Tibial nerve (tissue), 4 donors: ENCODE results near the gene RNF7.

Source experiments
- EP300 ChIP-seq, 2 donors: sonication (generic); formaldehyde crosslinking; IDR thresholded peaks; one replicate each; pipeline ENCODE4 v1.6.1; 2017; ENCODE audit warnings: antibody characterized with exemption in 2 of 2, mild to moderate bottlenecking in 1 of 2
- POLR2A ChIP-seq, 2 donors: fragments of 450-650 bp; IDR thresholded peaks; one replicate each; pipeline ENCODE4 v1.6.1; 2017; ENCODE audit warnings: antibody characterized with exemption in 2 of 2, mild to moderate bottlenecking in 2 of 2, moderate library complexity in 2 of 2
- TF ChIP-seq, protein P1 (sequence below), 5 experiments: fragments of 200-600 bp in 3 of 5; fragments of 450-650 bp in 2 of 5; sonication (generic) in 3 of 5; IDR thresholded peaks; one replicate each; pipeline ENCODE4 v1.5.1; 2016 to 2019; ENCODE audit warnings: antibody characterized with exemption in 5 of 5, mild to moderate bottlenecking in 3 of 5, moderate library complexity in 2 of 5

DNA sequence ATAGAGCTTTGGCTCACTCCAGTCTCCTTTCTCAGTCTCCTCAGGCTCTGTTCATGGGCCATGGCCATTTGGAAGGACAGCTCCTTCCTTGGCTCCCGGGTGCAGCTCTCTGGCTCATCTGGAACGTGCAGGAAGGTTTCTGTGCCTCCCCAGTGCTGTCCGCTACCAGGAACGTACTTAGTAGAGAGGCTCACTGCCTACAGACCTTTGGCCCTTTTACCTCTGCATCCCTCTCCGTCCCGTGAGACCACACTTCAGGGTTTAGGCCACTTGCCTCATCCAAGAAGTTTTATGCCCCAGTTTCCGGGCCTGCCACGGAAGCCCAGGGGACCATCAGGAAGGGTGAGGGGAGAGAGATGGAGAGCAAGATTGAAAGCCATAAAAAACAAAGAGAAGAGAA, 46.0 kb downstream of the RNF7 start:
- TF ChIP-seq, protein P1, sequence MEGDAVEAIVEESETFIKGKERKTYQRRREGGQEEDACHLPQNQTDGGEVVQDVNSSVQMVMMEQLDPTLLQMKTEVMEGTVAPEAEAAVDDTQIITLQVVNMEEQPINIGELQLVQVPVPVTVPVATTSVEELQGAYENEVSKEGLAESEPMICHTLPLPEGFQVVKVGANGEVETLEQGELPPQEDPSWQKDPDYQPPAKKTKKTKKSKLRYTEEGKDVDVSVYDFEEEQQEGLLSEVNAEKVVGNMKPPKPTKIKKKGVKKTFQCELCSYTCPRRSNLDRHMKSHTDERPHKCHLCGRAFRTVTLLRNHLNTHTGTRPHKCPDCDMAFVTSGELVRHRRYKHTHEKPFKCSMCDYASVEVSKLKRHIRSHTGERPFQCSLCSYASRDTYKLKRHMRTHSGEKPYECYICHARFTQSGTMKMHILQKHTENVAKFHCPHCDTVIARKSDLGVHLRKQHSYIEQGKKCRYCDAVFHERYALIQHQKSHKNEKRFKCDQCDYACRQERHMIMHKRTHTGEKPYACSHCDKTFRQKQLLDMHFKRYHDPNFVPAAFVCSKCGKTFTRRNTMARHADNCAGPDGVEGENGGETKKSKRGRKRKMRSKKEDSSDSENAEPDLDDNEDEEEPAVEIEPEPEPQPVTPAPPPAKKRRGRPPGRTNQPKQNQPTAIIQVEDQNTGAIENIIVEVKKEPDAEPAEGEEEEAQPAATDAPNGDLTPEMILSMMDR (IDR thresholded peaks at IDR 0.05) = no peak
- TF ChIP-seq POLR2A (IDR thresholded peaks at IDR 0.05) = no peak
- TF ChIP-seq EP300 (IDR thresholded peaks at IDR 0.05) = no peak
